Activated CD8-positive, alpha-beta memory T cell treated with anti-CD3 and anti-CD28 coated beads, Interleukin-2, amount 50 U/mL, for 48 hours (primary cell): ENCODE data around the gene SPTLC1.
"Not testable (repeated sequence)": the region's sequence is repeated elsewhere in the genome, so short reads cannot be mapped to it uniquely, and the experiment has no call there.

Source experiments
- DNase-seq: peaks from one replicate; pipeline ENCODE4 v3.0.0-alpha.2; 2020

SPTLC1 gene

DNA sequence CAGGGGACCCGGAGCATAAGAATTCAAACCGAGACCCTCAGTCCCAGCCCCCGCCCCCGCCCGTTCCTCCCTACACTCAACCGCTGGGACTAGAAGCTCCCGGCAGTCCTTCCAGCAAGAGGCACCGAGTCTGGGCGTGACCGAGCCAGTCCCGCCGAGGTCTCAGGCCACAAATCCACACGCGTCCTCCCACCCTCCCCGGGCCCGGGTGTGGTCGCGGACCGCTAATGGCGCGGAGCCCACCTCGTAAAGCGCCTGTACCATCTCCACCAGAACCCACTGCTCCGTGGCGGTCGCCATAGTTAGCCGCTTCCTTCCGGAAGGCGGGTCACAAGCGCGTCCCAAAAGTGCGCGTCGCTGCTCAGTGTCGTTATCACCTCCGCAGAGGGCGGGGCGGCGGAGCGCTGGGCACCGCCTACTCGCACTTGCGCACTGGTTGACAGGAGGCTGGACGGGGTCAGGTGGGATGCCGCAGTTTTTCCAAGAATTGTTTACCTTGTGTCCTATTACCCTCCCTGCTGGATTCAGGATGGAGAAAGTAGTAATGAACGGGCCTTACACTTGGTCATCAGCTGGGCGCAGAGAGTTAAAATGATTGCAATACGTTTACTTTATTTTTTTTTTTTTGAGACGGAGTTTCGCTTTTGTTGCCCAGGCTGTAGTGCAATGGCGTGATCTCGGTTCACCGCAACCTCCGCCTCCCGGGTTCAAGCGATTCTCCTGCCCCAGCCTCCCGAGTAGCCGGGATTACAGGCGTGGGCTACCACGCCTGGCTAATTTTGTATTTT lies at the start of gene SPTLC1:
Gene SPTLC1 (minus strand): TSS at position 343 of the 788 bp plus-strand sequence. CDS start 43 bp downstream, at position 300.
- DNase-seq, result peak; percentile 95

GRCh38 chr9:92164975-92165374 lies 49.8 kb upstream of the SPTLC1 start:
- no peak for DNase-seq

- DNase-seq, result no peak
Measured at GRCh38 chr9:92164490-92164889, 49.3 kb upstream of the SPTLC1 start.

DNA sequence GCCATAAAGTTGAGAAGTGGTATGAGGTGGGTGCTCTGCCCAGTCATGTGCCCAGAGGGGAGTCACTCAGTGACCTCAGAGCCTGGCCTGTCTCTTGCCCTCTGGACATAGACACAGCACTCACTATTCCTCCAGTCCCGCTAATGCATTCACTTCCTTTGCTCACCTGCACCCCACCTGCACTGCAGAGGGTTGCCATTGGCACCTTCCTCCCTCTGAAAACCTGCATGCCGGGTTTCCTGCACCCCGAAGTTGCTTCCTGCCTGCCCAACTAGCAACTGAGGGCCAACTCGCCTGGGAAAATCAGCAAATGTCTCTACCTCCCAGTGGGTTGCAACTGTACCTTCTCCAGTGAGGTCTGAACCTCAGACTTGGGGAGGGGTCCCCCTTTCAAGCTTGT lies 48.1 kb upstream of the SPTLC1 start:
- no peak for DNase-seq

DNA sequence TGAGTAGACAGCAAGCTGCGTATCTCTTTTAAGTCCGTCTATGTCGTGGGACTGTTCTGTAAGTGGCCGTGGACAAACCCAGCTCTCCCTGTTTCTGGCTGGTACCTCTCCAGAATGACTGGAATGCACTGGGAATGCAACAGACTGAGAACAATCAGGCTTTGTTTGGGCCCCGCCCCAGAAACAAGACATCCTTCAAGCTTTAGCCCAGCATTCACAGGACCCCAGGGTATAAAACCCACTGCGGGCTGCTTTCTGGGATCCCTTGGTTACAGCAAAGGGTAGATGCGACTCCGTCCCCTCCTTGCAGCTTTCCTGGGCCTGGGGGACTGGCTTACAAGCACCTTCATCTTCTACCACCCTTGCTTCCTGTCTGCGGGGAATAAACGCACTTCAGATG lies 45.6 kb upstream of the SPTLC1 start:
- DNase-seq, result no peak

DNA sequence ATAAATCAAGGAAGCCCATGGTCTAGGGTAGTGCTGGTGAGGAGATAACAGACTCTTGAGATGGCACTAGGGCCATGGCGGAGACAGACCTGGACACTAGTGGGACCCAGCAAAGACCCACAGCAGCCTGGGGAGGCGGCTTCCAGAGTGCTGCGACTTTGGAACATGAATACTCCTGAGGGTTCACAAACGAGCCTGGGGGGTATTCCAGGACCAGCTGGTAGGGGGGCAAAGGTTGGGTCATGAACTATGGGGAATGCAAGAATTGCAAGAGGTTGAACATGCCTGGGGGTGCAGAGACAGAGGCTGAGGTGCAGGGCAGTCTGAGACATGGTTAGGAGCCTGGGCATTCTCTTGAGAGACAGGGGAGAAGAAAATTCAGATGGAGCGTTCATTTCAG lies 43.8 kb upstream of the SPTLC1 start:
- DNase-seq, result no peak

GRCh38 chr9:92158097-92158601 lies 42.9 kb upstream of the SPTLC1 start:
- DNase-seq, result no peak

GRCh38 chr9:92155736-92156135 lies 40.5 kb upstream of the SPTLC1 start:
- DNase-seq, result not testable (repeated sequence)

GRCh38 chr9:92155221-92155620 lies 40.0 kb upstream of the SPTLC1 start:
- no peak for DNase-seq

DNA sequence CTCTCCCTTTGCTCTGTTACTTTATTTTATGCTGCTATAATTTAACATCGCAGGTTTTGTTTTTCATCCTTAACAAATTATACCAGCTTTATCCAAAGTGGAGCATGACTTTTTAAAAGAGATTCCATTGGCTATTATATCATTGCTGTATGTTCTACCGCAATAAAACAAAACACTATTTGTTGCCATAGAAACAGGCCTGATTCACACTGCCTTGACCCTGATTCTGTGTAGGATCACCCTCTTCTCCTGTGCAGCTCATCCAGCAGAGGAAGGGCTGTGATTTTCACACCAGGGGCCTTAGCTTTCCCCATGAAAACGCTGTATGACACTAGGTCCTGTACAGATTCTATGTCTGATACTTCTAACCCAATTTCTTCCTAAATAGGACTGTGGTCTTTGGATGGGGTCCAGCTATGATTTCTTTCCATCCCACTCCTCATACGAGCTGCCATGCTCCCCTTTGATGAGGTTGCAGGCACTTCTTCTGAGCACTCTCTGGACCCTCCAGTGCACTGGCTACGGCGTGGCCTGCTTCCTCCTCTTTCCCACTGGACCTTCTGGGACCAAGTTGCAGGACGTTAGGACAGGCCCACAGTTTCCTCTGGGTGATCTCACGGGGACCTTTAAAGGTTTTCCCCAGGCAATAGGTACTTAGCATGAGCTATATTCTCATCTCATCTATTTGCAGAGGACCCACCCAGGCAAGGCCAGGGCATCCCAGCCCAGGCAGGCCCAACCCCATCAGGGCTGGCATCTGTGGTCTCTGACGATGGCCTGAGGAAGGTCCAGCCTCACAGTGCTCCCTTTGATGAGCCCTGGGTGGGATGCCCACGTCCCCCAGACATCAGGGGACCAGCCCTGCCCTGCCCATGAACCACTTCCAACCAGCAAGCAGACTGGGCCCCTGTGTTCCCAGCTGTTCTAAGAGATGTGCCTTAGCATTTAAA lies 38.5 kb upstream of the SPTLC1 start:
- DNase-seq, result not testable (repeated sequence)

DNA sequence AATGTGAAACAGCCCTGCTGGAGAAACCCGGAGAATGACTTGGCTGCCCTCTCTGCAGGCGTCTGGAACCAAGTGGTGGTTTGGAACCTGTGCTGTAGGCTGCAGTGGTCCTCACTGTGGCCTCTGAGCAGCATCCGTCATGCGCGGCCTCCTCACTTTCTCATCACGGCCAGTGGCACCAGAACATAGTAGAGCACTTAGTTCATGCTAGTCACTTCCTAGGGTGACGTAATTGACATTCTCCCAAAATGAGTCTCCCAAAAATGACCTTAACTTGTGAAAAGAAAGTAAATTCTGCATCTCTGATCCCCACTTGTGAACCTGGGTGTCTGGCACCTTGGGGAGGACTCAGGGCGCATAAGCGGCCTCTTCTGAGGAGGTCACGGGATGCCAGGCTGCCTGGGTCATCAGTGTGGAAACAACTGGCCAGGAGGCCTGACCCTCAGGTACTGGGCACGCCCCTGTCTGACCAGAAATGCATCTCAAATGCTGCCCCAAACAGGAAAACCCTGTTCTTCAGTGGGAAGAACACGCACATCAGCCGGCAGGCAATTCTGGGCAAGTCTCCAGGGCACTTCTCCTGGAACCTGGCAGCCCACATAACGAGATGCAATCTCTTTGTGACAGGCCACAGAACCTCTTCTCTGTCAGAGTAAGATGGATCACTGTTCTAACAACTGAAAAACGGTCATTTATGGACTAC lies 36.6 kb upstream of the SPTLC1 start:
- no peak for DNase-seq

DNA sequence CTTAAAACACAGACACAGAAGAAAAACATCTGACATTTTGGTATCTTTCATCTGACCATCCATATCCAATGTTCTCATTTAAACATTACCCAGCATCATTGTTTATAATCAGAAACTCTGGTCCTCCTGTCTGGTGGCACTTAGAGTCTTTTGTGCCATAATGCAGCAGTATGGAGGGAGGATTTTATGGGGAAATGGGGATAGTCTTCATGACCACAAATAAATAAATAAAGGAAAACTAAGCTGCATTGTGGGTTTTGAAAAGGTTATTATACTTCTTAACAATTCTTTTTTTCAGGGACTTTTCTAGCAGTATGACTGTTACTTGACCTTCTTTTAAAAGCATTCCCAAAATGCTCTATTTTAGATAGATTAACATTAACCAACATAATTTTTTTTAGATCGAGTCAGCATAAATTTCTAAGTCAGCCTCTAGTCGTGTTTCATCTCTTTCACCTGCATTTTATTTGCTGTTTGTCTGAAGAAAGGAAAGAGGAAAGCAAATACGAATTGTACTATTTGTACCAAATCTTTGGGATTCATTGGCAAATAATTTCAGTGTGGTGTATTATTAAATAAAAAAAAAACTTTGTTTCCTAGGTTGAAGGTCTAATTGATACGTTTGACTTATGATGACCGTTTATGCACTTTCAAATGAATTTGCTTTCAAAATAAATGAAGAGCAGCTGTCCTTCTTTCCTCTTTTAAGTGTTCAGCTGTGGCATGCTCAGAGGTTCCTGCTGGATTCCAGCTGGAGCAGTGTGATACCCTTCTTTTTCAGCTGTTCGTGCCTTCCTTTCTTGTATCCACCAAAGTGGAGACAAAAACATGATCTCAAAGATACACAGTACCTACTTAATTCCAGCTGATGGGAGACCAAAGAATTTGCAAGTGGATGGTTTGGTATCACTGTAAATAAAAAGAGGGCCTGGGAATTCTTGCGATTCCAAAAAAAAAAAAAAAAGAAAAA lies 35.6 kb upstream of the SPTLC1 start:
- not testable (repeated sequence) for DNase-seq

- DNase-seq, result no peak
Measured at GRCh38 chr9:92147852-92148180, 32.6 kb upstream of the SPTLC1 start.

- DNase-seq, result no peak
Measured at GRCh38 chr9:92147030-92147851, 32.0 kb upstream of the SPTLC1 start.

GRCh38 chr9:92146610-92147009 lies 31.4 kb upstream of the SPTLC1 start:
- no peak for DNase-seq

DNA sequence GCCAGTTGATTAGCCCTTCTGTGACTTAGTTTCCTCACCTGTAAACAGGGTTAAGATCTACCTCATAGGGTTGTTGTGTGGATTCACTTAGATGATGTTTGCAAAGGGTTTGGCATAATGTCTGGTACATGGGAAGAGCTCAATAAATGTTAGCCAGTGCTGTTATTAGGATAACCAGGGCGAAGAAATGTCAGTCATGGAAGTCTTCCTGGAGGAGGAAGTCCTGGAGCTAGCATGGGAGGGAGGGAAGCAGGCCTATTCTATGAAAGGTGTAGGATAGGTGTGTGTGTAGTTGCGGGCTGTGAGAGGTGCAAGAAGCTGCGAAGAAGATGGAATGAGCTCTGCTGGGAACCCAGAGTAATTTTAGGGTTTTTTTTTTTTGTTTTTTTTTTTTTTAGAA lies 30.6 kb upstream of the SPTLC1 start:
- DNase-seq, result not testable (repeated sequence)

DNA sequence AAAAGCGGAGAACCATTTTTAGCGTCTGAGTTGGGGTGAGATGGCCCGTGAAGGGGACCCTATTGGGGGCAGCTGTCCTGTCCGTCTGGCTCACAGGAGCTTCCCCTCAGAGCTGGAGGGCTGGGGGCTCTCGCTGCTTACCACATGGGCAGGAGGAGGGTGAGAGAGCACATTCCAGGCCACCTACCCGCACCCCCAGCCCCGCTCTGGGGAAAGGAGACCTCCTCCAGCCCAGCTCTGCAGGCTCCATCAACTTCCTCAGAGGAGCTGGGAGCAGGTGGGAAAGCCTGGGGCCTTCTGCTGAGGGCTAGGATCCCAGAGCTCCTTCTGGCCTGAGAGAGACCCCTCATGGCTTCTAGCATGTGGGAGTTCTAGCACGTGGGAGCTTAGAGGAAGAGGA lies 27.1 kb upstream of the SPTLC1 start:
- DNase-seq, result no peak

- DNase-seq, result peak; percentile 55
Measured at GRCh38 chr9:92141144-92142129, 26.2 kb upstream of the SPTLC1 start.

GRCh38 chr9:92140754-92141143 lies 25.5 kb upstream of the SPTLC1 start:
- no peak for DNase-seq
